Upper lobe of left lung (tissue), 6 donors: Measurements from ENCODE around the gene DBNDD2. TPM values are rescaled to one million over a fixed set of nuclear protein-coding genes. Genes with fewer than 3 reads are reported as not detected.

ENCODE experiments used
- ATAC-seq, 2 donors: fragments of 200-7000 bp; cut with Tn5 transposase; one replicate each; pipeline ENCODE4 v1.9.1; 2022; ENCODE audit warnings: mild to moderate bottlenecking in 2 of 2, moderate library complexity in 2 of 2; ENCODE audit not compliant: low FRiP score in 2 of 2
- DNase-seq, 2 donors: peaks; one replicate each; pipeline ENCODE4 v3.0.0-alpha.2; 2019 to 2020
- H3K27ac ChIP-seq, 4 donors: fragments of 200-600 bp; sonication (generic); one replicate each; pipeline ENCODE4 v1.5.1; 2016 to 2019
- H3K27me3 ChIP-seq, 4 donors: fragments of 200-600 bp; sonication (generic); one replicate each; pipeline ENCODE4 v1.5.1; 2017 to 2019
- H3K36me3 ChIP-seq, 4 donors: fragments of 200-600 bp; sonication (generic); one replicate each; pipeline ENCODE4 v1.5.1; 2016 to 2019
- H3K4me1 ChIP-seq, 4 donors: fragments of 200-600 bp; sonication (generic); one replicate each; pipeline ENCODE4 v1.5.1; 2018 to 2019
- H3K4me3 ChIP-seq, 4 donors: fragments of 200-600 bp; sonication (generic); one replicate each; pipeline ENCODE4 v1.5.1; 2017 to 2019; ENCODE audit warnings: mild to moderate bottlenecking in 2 of 4, moderate library complexity in 1 of 4
- H3K9me3 ChIP-seq, 4 donors: fragments of 200-600 bp; sonication (generic); one replicate each; pipeline ENCODE4 v1.5.1; 2018 to 2019
- CTCF ChIP-seq, 6 experiments: fragments of 450-650 bp in 4 of 6; fragments of 200-600 bp in 2 of 6; sonication (generic) in 2 of 6; IDR thresholded peaks; one replicate each; pipeline ENCODE4 v1.5.1; 2016 to 2019; ENCODE audit warnings: antibody characterized with exemption in 6 of 6
- EP300 ChIP-seq, 4 donors: sonication (generic); formaldehyde crosslinking; IDR thresholded peaks; one replicate each; pipeline ENCODE4 v1.5.1; 2017; ENCODE audit warnings: antibody characterized with exemption in 4 of 4, control low read depth in 2 of 4
- POLR2A ChIP-seq, 4 donors: fragments of 450-650 bp; IDR thresholded peaks; one replicate each; pipeline ENCODE4 v1.5.1; 2016 to 2017; ENCODE audit warnings: antibody characterized with exemption in 4 of 4, mild to moderate bottlenecking in 2 of 4
- POLR2AphosphoS5 ChIP-seq, 2 donors: sonication (generic); formaldehyde crosslinking; IDR thresholded peaks; one replicate each; pipeline ENCODE4 v1.5.1; 2017; ENCODE audit warnings: antibody characterized with exemption in 2 of 2
- WGBS, 2 donors: methylation state at CpG; one replicate each; pipeline ENCODE4 v1.1.5; 2017 to 2018; 5-methylcytosine and 5-hydroxymethylcytosine counted together
- total RNA-seq, 6 donors: library from RNA; depleted of rRNA in 4 of 6; stranded (reverse); fragments of >200 nt in 4 of 6; gene quantifications; one replicate each; pipeline versions ENCODE4 v1.1.0 to v1.2.1, GENCODE V29; 2016 to 2021
- donor health status: DM: no; HTN: no; CAD: no; lungs with moderate emphysema.
- donor health status: DM: no; HTN: yes; CAD: no; lungs with severe emphysema.

DBNDD2 gene
- total RNA-seq, 6 donors from 2014 or later, result 30.4 to 75.4 (median 52.8) TPM

DNA sequence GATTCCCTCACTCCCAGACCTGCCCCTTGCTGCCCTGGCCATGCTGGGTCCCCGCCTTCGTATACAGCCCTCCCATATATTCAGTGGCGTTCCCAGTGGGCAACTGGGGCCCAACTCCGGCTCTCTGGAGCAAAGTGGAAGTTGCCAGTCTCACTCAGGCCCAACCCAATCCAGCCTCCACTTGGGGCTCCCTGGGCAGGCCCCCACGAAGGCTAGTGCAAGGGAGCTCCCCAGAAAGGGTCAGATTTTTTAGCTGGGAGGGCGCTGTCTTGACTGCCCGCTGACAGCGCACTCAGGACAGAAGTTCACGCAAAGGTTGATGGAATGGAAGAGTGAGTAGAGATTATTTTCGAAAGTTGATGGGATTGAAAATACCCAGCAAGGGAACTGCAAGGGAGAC lies 35.8 kb upstream of the DBNDD2 start:
- H3K4me1 ChIP-seq, result peaks cover 20 to 42% (median 24%) of the 10 kb centered on the region in 4 donors
- peak overlapping the region in 1 of 4 donors; percentile 48 for H3K4me3 ChIP-seq
- H3K9me3 ChIP-seq, result no peaks in the 10 kb centered on the region
- H3K36me3 ChIP-seq, result peaks cover 1 to 15% (median 10%) of the 10 kb centered on the region in 4 donors
- TF ChIP-seq POLR2A (IDR thresholded peaks at IDR 0.05) (no peak), CTCF (IDR thresholded peaks at IDR 0.05) (no peak), POLR2AphosphoS5 (IDR thresholded peaks at IDR 0.05) (no peak), EP300 (IDR thresholded peaks at IDR 0.05) (no peak)
- 87 to 92% methylated on average over 9 to 10 of the region's 10 CpGs for WGBS, 2 donors
- DNase-seq, result peak in 1 of 2 donors; percentile 27
- no peak for ATAC-seq
- H3K27me3 ChIP-seq, result no peaks in the 10 kb centered on the region
- H3K27ac ChIP-seq, result peak overlapping the region in 1 of 4 donors; percentile 76

- H3K27me3 ChIP-seq, result no peaks in the 10 kb centered on the region
- peak overlapping the region in 3 of 4 donors; percentile 45 to 55 (median 48) for H3K4me3 ChIP-seq
- H3K36me3 ChIP-seq, result peaks cover 0 to 10% (median 4%) of the 10 kb centered on the region in 4 donors
- peak; percentile 28 to 78 for ATAC-seq
- no peaks in the 10 kb centered on the region for H3K9me3 ChIP-seq
- peaks cover 15 to 37% (median 21%) of the 10 kb centered on the region in 4 donors for H3K4me1 ChIP-seq
- peak; percentile 66 to 82 for DNase-seq
- TF ChIP-seq POLR2A (IDR thresholded peaks at IDR 0.05) (no peak), CTCF (IDR thresholded peaks at IDR 0.05) (peak in 1 of 6 experiments; percentile 26), EP300 (IDR thresholded peaks at IDR 0.05) (no peak)
- H3K27ac ChIP-seq, result peak overlapping the region; percentile 66 to 76 (median 72)
- 59 to 62% methylated on average over 17 to 30 of the region's 30 CpGs for WGBS, 2 donors
These were observed 35.3 kb upstream of the DBNDD2 start for GRCh38 chr20:45372646-45373352.

DNA sequence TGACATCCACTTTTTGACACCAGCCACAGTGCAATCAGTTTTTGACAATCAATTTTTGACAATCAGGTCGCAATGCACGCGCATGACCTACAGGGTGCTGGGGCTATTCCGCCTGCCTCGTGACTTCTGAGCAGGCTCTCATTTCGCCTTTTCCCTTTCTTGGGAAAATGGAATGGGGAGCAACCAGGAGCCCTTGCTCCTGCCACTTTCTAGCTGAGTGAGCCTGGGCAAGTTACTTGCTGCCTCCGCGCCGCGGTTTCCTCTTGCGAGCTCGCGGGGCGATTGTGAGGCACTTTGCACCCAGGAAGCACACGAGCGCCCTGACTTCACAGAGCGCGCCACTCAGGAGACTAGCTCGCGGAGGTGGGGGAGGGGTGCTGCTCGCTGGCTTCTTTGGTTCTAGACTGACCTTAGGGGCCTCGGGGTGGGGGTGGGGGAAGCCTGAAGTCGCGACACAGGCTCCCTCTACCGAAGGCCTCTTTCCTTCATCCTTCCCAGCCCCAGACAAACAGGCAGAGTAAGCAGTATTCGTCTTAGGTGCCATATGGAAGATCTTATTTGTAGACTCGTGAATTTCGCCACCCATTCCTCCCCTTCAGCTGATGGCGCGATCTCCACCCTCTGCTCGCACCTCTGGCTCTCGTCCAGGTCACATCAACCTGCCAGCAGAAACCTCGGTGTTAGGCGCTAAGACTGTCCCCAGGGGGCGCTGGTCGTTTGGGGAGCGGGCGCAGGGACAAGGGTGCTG lies 34.6 kb upstream of the DBNDD2 start:
- TF ChIP-seq POLR2AphosphoS5 (IDR thresholded peaks at IDR 0.05) (peak; percentile 8 to 38), EP300 (IDR thresholded peaks at IDR 0.05) (no peak), CTCF (IDR thresholded peaks at IDR 0.05) (peak; percentile 84 to 92 (median 88))
- Histone ChIP-seq H3K36me3 (peaks cover 0 to 3% (median 1%) of the 10 kb centered on the region in 4 donors), H3K9me3 (no peaks in the 10 kb centered on the region), H3K27me3 (no peaks in the 10 kb centered on the region), H3K27ac (peak overlapping the region; percentile 66 to 76 (median 72)), H3K4me1 (peaks cover 15 to 30% (median 20%) of the 10 kb centered on the region in 4 donors), H3K4me3 (peak overlapping the region; percentile 33 to 55 (median 46))
- ATAC-seq, result peak; percentile 89 to 90
- 6 to 7% methylated on average over 23 to 38 of the region's 38 CpGs for WGBS, 2 donors
- DNase-seq, result peak; percentile 89 to 92

DNA sequence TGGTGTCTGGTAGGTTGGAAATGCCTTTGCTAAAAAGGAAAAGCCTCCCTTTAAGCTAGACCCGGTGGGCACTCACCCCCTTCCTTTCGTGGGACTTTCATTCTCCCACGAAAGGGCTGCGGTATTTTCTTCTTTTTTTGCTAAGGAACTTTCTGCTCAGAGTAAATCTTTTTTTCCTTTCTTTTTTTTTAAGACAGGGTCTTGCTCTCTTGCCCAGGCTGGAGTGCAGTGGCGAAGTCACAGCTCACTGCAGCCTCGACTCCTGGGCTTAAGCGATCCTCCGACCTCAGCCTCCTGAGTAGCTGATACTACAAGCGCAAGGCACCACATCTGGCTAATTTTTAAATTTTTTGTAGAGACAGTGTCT lies 34.0 kb upstream of the DBNDD2 start:
- DNase-seq (no peak), ATAC-seq (no peak)
- TF ChIP-seq EP300 (IDR thresholded peaks at IDR 0.05) (no peak), CTCF (IDR thresholded peaks at IDR 0.05) (no peak), POLR2A (IDR thresholded peaks at IDR 0.05) (no peak), POLR2AphosphoS5 (IDR thresholded peaks at IDR 0.05) (no peak)
- whole genome bisulfite sequencing, 2 donors, result 56 to 59% methylated on average over 9 of the region's 9 CpGs
- H3K4me3 ChIP-seq, result peak overlapping the region in 3 of 4 donors; percentile 45 to 55 (median 48)
- H3K36me3 ChIP-seq, result no peaks in the 10 kb centered on the region
- H3K4me1 ChIP-seq, result peaks cover 12 to 25% (median 20%) of the 10 kb centered on the region in 4 donors
- peak overlapping the region in 2 of 4 donors; percentile 69 to 75 for H3K27ac ChIP-seq
- no peaks in the 10 kb centered on the region for H3K9me3 ChIP-seq
- no peaks in the 10 kb centered on the region for H3K27me3 ChIP-seq
